DOHH2 (cell line): ENCODE data around the gene DAO.

Experiments
- H3F3A ChIP-seq: fragments of 200-600 bp; sonication (generic), shearing (Covaris generic); 2 replicates; pipeline ENCODE4 v1.6.0; 2016; ENCODE audit warnings: antibody characterized with exemption, mild to moderate bottlenecking; ENCODE audit not compliant: control insufficient read depth, insufficient read depth
- H3K27ac ChIP-seq: fragments of 200-600 bp; sonication (generic); 2 replicates; pipeline ENCODE4 v1.5.1; 2014; ENCODE audit warnings: low read depth, mild to moderate bottlenecking, low read length, moderate library complexity
- H3K27me3 ChIP-seq: fragments of 200-600 bp; sonication (generic); 2 replicates; pipeline ENCODE4 v1.6.1; 2014; ENCODE audit warnings: mild to moderate bottlenecking, low read length, mixed read lengths; ENCODE audit not compliant: control insufficient read depth
- H3K36me3 ChIP-seq: fragments of 200-600 bp; sonication (generic); 2 replicates; pipeline ENCODE4 v1.6.1; 2014; ENCODE audit warnings: mild to moderate bottlenecking, low read length, moderate library complexity, mixed read lengths; ENCODE audit not compliant: control insufficient read depth
- H3K4me1 ChIP-seq: fragments of 200-600 bp; sonication (generic); 2 replicates; pipeline ENCODE4 v1.6.1; 2014; ENCODE audit warnings: mild to moderate bottlenecking, low read length, mixed read lengths; ENCODE audit not compliant: control insufficient read depth
- H3K4me2 ChIP-seq: fragments of 200-600 bp; sonication (generic); 2 replicates; pipeline ENCODE4 v1.6.0; 2014; ENCODE audit warnings: mild to moderate bottlenecking, low read length, moderate library complexity
- H3K4me3 ChIP-seq: fragments of 200-600 bp; sonication (generic); 2 replicates; pipeline ENCODE4 v1.5.1; 2014; ENCODE audit warnings: mild to moderate bottlenecking, low read length, mixed read lengths
- H3K79me2 ChIP-seq: fragments of 200-600 bp; sonication (generic); 2 replicates; pipeline ENCODE4 v1.6.1; 2014; ENCODE audit warnings: mild to moderate bottlenecking, low read length, mixed read lengths; ENCODE audit not compliant: control insufficient read depth
- H3K9me2 ChIP-seq: fragments of 200-600 bp; sonication (generic); replicated peaks from 2 replicates; pipeline ENCODE4 v1.6.1; 2014; ENCODE audit warnings: mild to moderate bottlenecking, low read length, mixed read lengths; ENCODE audit not compliant: control insufficient read depth
- H3K9me3 ChIP-seq: fragments of 200-600 bp; sonication (generic); 2 replicates; pipeline ENCODE4 v1.6.1; 2014; ENCODE audit warnings: antibody characterized with exemption, low read length, mixed read lengths; ENCODE audit not compliant: control insufficient read depth, insufficient read depth
- H4K20me1 ChIP-seq: fragments of 200-600 bp; sonication (generic); 2 replicates; pipeline ENCODE4 v1.6.0; 2014; ENCODE audit warnings: low read depth, mild to moderate bottlenecking, antibody characterized with exemption, low read length, moderate library complexity; ENCODE audit not compliant: control insufficient read depth, insufficient read depth
- EZH2phosphoT487 ChIP-seq: fragments of 200-600 bp; sonication (generic); IDR thresholded peaks from 2 replicates; pipeline ENCODE4 v1.6.1; 2017; ENCODE audit warnings: borderline replicate concordance, mild to moderate bottlenecking, antibody characterized with exemption, low read length, moderate library complexity, mixed read lengths
- TF ChIP-seq, protein P1 (sequence below): fragments of 200-600 bp; sonication (generic); IDR thresholded peaks from one replicate; pipeline ENCODE4 v1.5.1; 2014; ENCODE audit warnings: antibody characterized with exemption, mild to moderate bottlenecking, low read depth, low read length; ENCODE audit not compliant: poor library complexity, severe bottlenecking

The DAO gene

DNA sequence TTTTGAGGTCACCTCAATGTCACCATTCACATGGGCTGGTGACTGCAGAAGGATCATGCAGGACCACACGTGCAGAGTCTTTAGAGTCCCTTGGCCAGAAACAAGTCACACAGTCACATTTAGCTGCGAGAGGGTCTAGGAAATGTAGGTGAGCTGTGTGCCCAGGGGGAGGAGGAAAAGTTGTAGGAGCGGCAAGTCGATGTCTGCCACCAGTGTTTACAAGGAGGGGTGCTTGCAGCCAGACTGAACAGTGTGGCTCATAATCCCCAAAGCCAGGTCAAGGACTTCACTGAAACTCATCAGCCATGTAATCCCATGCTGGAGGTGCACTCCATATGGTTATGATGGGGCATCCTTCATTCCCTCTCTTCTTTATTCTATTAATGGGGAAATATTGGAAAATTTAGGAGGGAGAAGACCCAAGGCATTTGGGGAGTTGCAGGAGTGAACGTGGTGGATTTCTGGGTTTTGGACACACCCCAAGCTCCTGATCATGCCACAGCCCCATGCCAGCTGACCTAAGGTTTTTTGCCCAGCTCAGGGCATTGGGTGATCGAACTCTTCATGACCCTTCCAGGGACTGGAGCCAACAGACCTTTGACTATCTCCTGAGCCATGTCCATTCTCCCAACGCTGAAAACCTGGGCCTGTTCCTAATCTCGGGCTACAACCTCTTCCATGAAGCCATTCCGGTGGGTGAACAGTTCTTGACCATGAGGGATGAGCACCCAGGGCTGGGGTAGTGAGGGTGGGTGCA, 7.2 kb downstream of the DAO start:
- H3F3A ChIP-seq = no peaks in the 10 kb centered on the region
- H3K27me3 ChIP-seq = no peaks in the 10 kb centered on the region
- no peak overlapping the region for H3K27ac ChIP-seq
- no peaks in the 10 kb centered on the region for H3K36me3 ChIP-seq
- H3K9me3 ChIP-seq = no peaks in the 10 kb centered on the region
- no peak overlapping the region for H3K4me2 ChIP-seq
- no peaks in the 10 kb centered on the region for H3K9me2 ChIP-seq
- no peaks in the 10 kb centered on the region for H3K4me1 ChIP-seq
- TF ChIP-seq, protein P1, sequence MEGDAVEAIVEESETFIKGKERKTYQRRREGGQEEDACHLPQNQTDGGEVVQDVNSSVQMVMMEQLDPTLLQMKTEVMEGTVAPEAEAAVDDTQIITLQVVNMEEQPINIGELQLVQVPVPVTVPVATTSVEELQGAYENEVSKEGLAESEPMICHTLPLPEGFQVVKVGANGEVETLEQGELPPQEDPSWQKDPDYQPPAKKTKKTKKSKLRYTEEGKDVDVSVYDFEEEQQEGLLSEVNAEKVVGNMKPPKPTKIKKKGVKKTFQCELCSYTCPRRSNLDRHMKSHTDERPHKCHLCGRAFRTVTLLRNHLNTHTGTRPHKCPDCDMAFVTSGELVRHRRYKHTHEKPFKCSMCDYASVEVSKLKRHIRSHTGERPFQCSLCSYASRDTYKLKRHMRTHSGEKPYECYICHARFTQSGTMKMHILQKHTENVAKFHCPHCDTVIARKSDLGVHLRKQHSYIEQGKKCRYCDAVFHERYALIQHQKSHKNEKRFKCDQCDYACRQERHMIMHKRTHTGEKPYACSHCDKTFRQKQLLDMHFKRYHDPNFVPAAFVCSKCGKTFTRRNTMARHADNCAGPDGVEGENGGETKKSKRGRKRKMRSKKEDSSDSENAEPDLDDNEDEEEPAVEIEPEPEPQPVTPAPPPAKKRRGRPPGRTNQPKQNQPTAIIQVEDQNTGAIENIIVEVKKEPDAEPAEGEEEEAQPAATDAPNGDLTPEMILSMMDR = no peak
- TF ChIP-seq EZH2phosphoT487 = no peak
- no peaks in the 10 kb centered on the region for H4K20me1 ChIP-seq
- H3K79me2 ChIP-seq = no peaks in the 10 kb centered on the region
- no peak overlapping the region for H3K4me3 ChIP-seq

DNA sequence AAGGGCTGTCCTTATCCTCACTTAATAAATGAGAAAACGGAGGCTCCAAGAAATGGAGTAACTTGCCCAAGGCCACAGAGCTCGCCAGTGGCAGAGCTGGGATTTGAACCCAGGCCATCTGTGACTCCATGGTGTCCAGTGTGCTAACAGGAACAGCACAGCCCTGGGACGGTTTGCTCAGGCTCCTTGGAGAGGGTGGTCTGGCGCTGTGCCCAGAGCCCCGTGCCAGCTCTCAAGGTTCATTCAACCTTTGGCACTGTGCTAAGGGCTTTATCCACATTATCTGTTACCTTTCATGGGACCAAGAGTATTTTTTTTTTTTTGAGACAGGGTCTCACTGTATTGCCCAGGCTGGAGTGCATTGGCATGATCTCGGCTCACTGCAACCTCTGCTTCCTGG, 8.1 kb downstream of the DAO start:
- H3K36me3 ChIP-seq = no peaks in the 10 kb centered on the region
- H3F3A ChIP-seq = no peaks in the 10 kb centered on the region
- no peaks in the 10 kb centered on the region for H3K27me3 ChIP-seq
- H4K20me1 ChIP-seq = no peaks in the 10 kb centered on the region
- no peaks in the 10 kb centered on the region for H3K4me1 ChIP-seq
- H3K4me3 ChIP-seq = no peak overlapping the region
- no peaks in the 10 kb centered on the region for H3K79me2 ChIP-seq
- H3K9me2 ChIP-seq = no peaks in the 10 kb centered on the region
- TF ChIP-seq, protein P1 = no peak
- no peak for TF ChIP-seq EZH2phosphoT487
- no peak overlapping the region for H3K27ac ChIP-seq
- H3K4me2 ChIP-seq = no peak overlapping the region
- no peaks in the 10 kb centered on the region for H3K9me3 ChIP-seq

- no peaks in the 10 kb centered on the region for H3K9me2 ChIP-seq
- TF ChIP-seq, protein P1 = no peak
- TF ChIP-seq EZH2phosphoT487 = no peak
Measured at GRCh38 chr12:108890208-108890607, 10.3 kb downstream of the DAO start.

More at GRCh38 chr12:108890208-108890607, 10.3 kb downstream of the DAO start:
- H3K9me3 ChIP-seq = no peaks in the 10 kb centered on the region
- no peaks in the 10 kb centered on the region for H3K79me2 ChIP-seq
- H3K4me3 ChIP-seq = no peak overlapping the region
- no peak overlapping the region for H3K4me2 ChIP-seq
- H3K4me1 ChIP-seq = no peaks in the 10 kb centered on the region
- H3K27ac ChIP-seq = no peak overlapping the region
- H3K36me3 ChIP-seq = no peaks in the 10 kb centered on the region
- H3K27me3 ChIP-seq = no peaks in the 10 kb centered on the region
- no peaks in the 10 kb centered on the region for H3F3A ChIP-seq
- no peaks in the 10 kb centered on the region for H4K20me1 ChIP-seq
